ENCODE data around the gene ANP32E.
"Not testable (repeated sequence)": the region's sequence is repeated elsewhere in the genome, so short reads cannot be mapped to it uniquely, and the experiment has no call there.

- TF ChIP-seq, protein P1, sequence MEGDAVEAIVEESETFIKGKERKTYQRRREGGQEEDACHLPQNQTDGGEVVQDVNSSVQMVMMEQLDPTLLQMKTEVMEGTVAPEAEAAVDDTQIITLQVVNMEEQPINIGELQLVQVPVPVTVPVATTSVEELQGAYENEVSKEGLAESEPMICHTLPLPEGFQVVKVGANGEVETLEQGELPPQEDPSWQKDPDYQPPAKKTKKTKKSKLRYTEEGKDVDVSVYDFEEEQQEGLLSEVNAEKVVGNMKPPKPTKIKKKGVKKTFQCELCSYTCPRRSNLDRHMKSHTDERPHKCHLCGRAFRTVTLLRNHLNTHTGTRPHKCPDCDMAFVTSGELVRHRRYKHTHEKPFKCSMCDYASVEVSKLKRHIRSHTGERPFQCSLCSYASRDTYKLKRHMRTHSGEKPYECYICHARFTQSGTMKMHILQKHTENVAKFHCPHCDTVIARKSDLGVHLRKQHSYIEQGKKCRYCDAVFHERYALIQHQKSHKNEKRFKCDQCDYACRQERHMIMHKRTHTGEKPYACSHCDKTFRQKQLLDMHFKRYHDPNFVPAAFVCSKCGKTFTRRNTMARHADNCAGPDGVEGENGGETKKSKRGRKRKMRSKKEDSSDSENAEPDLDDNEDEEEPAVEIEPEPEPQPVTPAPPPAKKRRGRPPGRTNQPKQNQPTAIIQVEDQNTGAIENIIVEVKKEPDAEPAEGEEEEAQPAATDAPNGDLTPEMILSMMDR (IDR thresholded peaks at IDR 0.05; ENCODE audit: low read depth, low read length, missing input control): not testable (repeated sequence)
- TF ChIP-seq, protein P2, sequence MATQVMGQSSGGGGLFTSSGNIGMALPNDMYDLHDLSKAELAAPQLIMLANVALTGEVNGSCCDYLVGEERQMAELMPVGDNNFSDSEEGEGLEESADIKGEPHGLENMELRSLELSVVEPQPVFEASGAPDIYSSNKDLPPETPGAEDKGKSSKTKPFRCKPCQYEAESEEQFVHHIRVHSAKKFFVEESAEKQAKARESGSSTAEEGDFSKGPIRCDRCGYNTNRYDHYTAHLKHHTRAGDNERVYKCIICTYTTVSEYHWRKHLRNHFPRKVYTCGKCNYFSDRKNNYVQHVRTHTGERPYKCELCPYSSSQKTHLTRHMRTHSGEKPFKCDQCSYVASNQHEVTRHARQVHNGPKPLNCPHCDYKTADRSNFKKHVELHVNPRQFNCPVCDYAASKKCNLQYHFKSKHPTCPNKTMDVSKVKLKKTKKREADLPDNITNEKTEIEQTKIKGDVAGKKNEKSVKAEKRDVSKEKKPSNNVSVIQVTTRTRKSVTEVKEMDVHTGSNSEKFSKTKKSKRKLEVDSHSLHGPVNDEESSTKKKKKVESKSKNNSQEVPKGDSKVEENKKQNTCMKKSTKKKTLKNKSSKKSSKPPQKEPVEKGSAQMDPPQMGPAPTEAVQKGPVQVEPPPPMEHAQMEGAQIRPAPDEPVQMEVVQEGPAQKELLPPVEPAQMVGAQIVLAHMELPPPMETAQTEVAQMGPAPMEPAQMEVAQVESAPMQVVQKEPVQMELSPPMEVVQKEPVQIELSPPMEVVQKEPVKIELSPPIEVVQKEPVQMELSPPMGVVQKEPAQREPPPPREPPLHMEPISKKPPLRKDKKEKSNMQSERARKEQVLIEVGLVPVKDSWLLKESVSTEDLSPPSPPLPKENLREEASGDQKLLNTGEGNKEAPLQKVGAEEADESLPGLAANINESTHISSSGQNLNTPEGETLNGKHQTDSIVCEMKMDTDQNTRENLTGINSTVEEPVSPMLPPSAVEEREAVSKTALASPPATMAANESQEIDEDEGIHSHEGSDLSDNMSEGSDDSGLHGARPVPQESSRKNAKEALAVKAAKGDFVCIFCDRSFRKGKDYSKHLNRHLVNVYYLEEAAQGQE (IDR thresholded peaks at IDR 0.05): not testable (repeated sequence)
- TF ChIP-seq SP1, MAX (IDR thresholded peaks at IDR 0.05): not testable (repeated sequence)
Observed at GRCh38 chr1:150232921-150233320, 3.0 kb downstream of the ANP32E start.

Data from liver (tissue), 3 donors.